SK-N-SH (cell line): ENCODE results near the gene FBXO21. TPM values are rescaled to one million over a fixed set of nuclear protein-coding genes. Genes with fewer than 3 reads are reported as not detected.

Source experiments
- CTCF ChIA-PET: fragments of 300-600, 350-600 bp; formaldehyde crosslinking; extraction: SDS; loops from one replicate; lab custom pipeline; 2021; lab: Yijun Ruan, JAX
- POLR2A ChIA-PET: fragments of 350-600 bp; sonication (Branson Sonifier 250); formaldehyde crosslinking; extraction: SDS; loops from one replicate; lab custom pipeline; 2020; ENCODE audit warnings: antibody characterized with exemption, inconsistent platforms; lab: Yijun Ruan, JAX
- DNase-seq: peaks from one replicate; pipeline ENCODE4 v3.0.0; 2012
- H2AFZ ChIP-seq: fragments of 200-600 bp; sonication (generic); 2 replicates; pipeline ENCODE4 v1.8.1; 2016; ENCODE audit warnings: antibody characterized with exemption, mild to moderate bottlenecking, low read depth
- H3F3A ChIP-seq: fragments of 200-600 bp; sonication (generic); replicated peaks from 2 replicates; pipeline ENCODE3; 2016; ENCODE audit warnings: antibody characterized with exemption, mild to moderate bottlenecking; ENCODE audit not compliant: insufficient read depth
- H3K27ac ChIP-seq, 2 experiments: fragments of 200-500 bp in 1 of 2; fragments of 200-600 bp in 1 of 2; sonication (Bioruptor generic) in 1 of 2; sonication (generic), shearing (Covaris generic) in 1 of 2; 2 replicates each; pipeline versions ENCODE4 v1.5.1 to v1.6.1; 2014 to 2016; ENCODE audit warnings: low read depth in 2 of 2, inconsistent platforms in 1 of 2, low read length in 1 of 2, mild to moderate bottlenecking in 1 of 2, mixed read lengths in 1 of 2
- H3K27me3 ChIP-seq: fragments of 200-600 bp; sonication (generic), shearing (Covaris generic); 2 replicates; pipeline ENCODE4 v1.6.1; 2016; ENCODE audit warnings: mixed run types; ENCODE audit not compliant: insufficient read depth
- H3K36me3 ChIP-seq, 2 experiments: fragments of 200-500 bp in 1 of 2; fragments of 200-600 bp in 1 of 2; sonication (Bioruptor generic) in 1 of 2; sonication (generic) in 1 of 2; replicated peaks in 1 of 2; 2 replicates each; pipeline versions ENCODE3 to v1.5.1; 2014 to 2016; ENCODE audit warnings: low read length in 1 of 2, mild to moderate bottlenecking in 1 of 2; ENCODE audit not compliant: insufficient read depth in 2 of 2, control insufficient read depth in 1 of 2
- H3K4me1 ChIP-seq, 2 experiments: fragments of 200-500 bp in 1 of 2; fragments of 200-600 bp in 1 of 2; sonication (Bioruptor generic) in 1 of 2; sonication (generic), shearing (Covaris generic) in 1 of 2; 2 replicates each; pipeline versions ENCODE4 v1.5.1 to v1.6.1; 2014 to 2016; ENCODE audit warnings: low read depth in 1 of 2, low read length in 1 of 2, mixed run types in 1 of 2; ENCODE audit not compliant: insufficient read depth in 2 of 2, control insufficient read depth in 1 of 2
- H3K4me2 ChIP-seq: fragments of 200-600 bp; sonication (generic), shearing (Covaris generic); 2 replicates; pipeline ENCODE4 v1.6.1; 2017; ENCODE audit warnings: mixed run types
- H3K4me3 ChIP-seq, 2 experiments: fragments of 200-500 bp in 1 of 2; fragments of 200-600 bp in 1 of 2; sonication (Bioruptor generic) in 1 of 2; sonication (generic), shearing (Covaris generic) in 1 of 2; 2 replicates each; pipeline versions ENCODE4 v1.5.1 to v1.8.1; 2014 to 2016; ENCODE audit warnings: low read depth in 2 of 2, inconsistent platforms in 1 of 2, low read length in 1 of 2, mild to moderate bottlenecking in 1 of 2, mixed read lengths in 1 of 2, moderate library complexity in 1 of 2
- H3K79me2 ChIP-seq: fragments of 200-600 bp; sonication (generic); 2 replicates; pipeline ENCODE4 v1.8.1; 2017; ENCODE audit warnings: mild to moderate bottlenecking; ENCODE audit not compliant: insufficient read depth
- H3K9ac ChIP-seq: fragments of 200-600 bp; sonication (generic); 2 replicates; pipeline ENCODE4 v1.6.1; 2017; ENCODE audit warnings: mixed run types
- H3K9me2 ChIP-seq: fragments of 200-600 bp; sonication (generic); 2 replicates; pipeline ENCODE4 v1.6.1; 2017; ENCODE audit warnings: mixed run types
- H3K9me3 ChIP-seq: fragments of 200-600 bp; sonication (generic); 2 replicates; pipeline ENCODE4 v1.6.1; 2017; ENCODE audit warnings: mixed run types, mild to moderate bottlenecking, moderate library complexity
- H4K20me1 ChIP-seq: fragments of 200-600 bp; sonication (generic); 2 replicates; pipeline ENCODE4 v1.6.1; 2017; ENCODE audit warnings: mild to moderate bottlenecking, mixed run types; ENCODE audit not compliant: insufficient read depth
- CHD2 ChIP-seq: fragments of 150-350 bp; IDR thresholded peaks from 2 replicates; pipeline ENCODE4 v1.6.1; 2018; ENCODE audit warnings: low read length; ENCODE audit not compliant: partially characterized antibody
- GABPA ChIP-seq: IDR thresholded peaks from 2 replicates; pipeline ENCODE4 v1.4.0; 2012; ENCODE audit warnings: low read depth, mild to moderate bottlenecking
- GATA2 ChIP-seq: sonication (generic); formaldehyde crosslinking; IDR thresholded peaks from 2 replicates; pipeline ENCODE4 v1.5.0; 2020; ENCODE audit warnings: mild to moderate bottlenecking, missing genetic modification reagents
- RAD21 ChIP-seq: IDR thresholded peaks from 2 replicates; pipeline ENCODE4 v1.6.1; 2012; ENCODE audit warnings: mild to moderate bottlenecking, low read length
- RCOR1 ChIP-seq: fragments of 150-350 bp; IDR thresholded peaks from 2 replicates; pipeline ENCODE4 v1.6.1; 2017; ENCODE audit warnings: antibody characterized with exemption, low read length
- SIN3A ChIP-seq: IDR thresholded peaks from 2 replicates; pipeline ENCODE4 v1.6.1; 2012; ENCODE audit warnings: low read depth, mild to moderate bottlenecking, low read length, moderate library complexity, borderline replicate concordance
- WGBS: methylation state at CpG from one replicate; pipeline ENCODE4 v1.1.6; 2017; ENCODE audit warnings: low lambda C conversion rate; 5-methylcytosine and 5-hydroxymethylcytosine counted together
- polyA plus RNA-seq, 3 experiments: library from polyadenylated mRNA; depleted of rRNA; stranded (reverse); fragments of >200 nt; gene quantifications; 2 replicates each; pipeline ENCODE4 v1.2.3, GENCODE V29; 2012
- TF ChIP-seq, protein P1 (sequence below): IDR thresholded peaks from 2 replicates; pipeline ENCODE4 v1.4.0; 2012; ENCODE audit warnings: low read depth, borderline replicate concordance

The FBXO21 gene
- polyA plus RNA-seq, 1 of the 3 experiments (the other 2 are of a cell fraction) = 44.2 TPM

DNA sequence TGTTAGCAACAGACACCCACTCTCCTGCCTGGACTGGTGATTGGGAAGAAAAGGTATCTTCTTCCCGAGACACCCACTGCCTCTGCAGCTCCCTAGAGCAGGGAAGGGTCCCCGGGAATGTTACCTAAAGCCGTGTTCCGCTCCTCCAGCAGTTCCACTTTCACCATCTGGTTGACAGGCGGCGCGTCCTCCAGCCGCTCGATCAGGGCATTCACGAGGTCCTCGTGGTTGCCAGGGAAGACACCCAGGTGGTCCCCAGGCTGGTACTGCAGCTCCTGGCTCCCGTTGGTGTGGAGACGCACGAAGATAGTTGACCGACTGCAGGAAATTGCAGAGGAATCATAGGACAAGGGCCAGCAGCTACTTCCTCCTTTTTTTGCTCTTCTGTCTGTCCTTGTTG lies 44.2 kb upstream of the FBXO21 start (continued):
- TF ChIP-seq GABPA (no peak), CHD2 (no peak), SIN3A (no peak)

DNA sequence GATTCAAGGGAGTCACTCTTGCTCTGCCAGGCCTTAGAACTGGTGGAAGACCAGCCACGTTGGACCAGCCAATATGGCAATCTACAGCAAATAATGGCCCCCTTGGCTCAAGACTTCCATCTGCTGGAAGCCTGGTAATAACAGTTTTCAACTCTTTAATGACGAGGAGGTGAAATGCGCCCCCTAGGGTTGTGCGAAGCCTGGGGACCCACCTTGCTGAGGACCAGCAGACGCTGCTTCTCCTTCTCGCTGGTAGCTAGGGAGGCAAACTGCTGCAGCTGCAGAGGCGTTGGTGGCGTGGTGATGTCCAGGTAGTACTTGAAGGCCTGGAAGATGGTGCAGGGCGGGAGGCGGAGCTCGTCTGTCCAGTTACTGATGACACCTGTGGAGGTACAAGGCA lies 41.5 kb upstream of the FBXO21 start:
- ChIA-PET CTCF (interaction anchor here (0.7 to 7.9 kb wide), 10 partner anchors 12 to 829 kb away, joined by 3 to 87 read pairs (median 4); partner anchors contain the start of gene WSB2), POLR2A (no interaction called here)
- DNase-seq = no peak
- Histone ChIP-seq H3K9me3 (no peaks in the 10 kb centered on the region), H3K79me2 (no peaks in the 10 kb centered on the region), H3F3A (no peaks in the 10 kb centered on the region), H3K9me2 (no peaks in the 10 kb centered on the region), H3K4me3 (no peak overlapping the region), H3K9ac (no peak overlapping the region), H3K4me2 (no peak overlapping the region), H3K36me3 (no peaks in the 10 kb centered on the region), H3K27ac (no peak overlapping the region), H4K20me1 (no peaks in the 10 kb centered on the region), H3K4me1 (no peaks in the 10 kb centered on the region), H2AFZ (no peak overlapping the region), H3K27me3 (no peaks in the 10 kb centered on the region)
- TF ChIP-seq GABPA = no peak
- 66% methylated on average over 8 of the region's 11 CpGs for WGBS

DNA sequence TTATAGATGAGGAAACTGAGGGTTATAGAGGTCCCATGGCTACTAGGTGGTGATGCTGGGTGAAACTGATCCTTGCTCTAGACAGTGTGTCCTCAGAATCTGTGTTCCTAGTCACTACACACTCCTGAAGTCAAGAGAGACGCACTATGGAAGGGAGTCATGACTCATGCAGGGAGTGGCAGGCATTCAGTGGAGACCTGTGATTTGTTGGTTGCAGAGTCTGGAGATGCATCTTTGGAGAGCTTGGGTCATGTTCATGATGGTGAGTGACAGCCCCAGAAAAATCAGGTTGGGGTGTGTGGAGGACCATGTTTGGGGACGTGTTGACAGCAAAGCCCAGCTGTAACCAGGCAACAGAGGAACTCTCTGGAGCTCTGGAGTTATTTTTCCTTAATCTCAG lies 38.0 kb upstream of the FBXO21 start:
- POLR2A ChIA-PET = no interaction called here
- no peak overlapping the region for H3K9ac ChIP-seq
- WGBS = 49% methylated on average over 2 of the region's 2 CpGs
- no peak for DNase-seq
- no peak overlapping the region for H3K27ac ChIP-seq
- H3K4me1 ChIP-seq = no peaks in the 10 kb centered on the region
- no peaks in the 10 kb centered on the region for H3K27me3 ChIP-seq
- H3K36me3 ChIP-seq = no peaks in the 10 kb centered on the region
- no peak overlapping the region for H2AFZ ChIP-seq
- no peaks in the 10 kb centered on the region for H4K20me1 ChIP-seq
- no peak for TF ChIP-seq RCOR1
- TF ChIP-seq GATA2 (CRISPR knock-in tag) = no peak
- TF ChIP-seq, protein P1, sequence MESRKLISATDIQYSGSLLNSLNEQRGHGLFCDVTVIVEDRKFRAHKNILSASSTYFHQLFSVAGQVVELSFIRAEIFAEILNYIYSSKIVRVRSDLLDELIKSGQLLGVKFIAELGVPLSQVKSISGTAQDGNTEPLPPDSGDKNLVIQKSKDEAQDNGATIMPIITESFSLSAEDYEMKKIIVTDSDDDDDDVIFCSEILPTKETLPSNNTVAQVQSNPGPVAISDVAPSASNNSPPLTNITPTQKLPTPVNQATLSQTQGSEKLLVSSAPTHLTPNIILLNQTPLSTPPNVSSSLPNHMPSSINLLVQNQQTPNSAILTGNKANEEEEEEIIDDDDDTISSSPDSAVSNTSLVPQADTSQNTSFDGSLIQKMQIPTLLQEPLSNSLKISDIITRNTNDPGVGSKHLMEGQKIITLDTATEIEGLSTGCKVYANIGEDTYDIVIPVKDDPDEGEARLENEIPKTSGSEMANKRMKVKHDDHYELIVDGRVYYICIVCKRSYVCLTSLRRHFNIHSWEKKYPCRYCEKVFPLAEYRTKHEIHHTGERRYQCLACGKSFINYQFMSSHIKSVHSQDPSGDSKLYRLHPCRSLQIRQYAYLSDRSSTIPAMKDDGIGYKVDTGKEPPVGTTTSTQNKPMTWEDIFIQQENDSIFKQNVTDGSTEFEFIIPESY = no peak
- TF ChIP-seq SIN3A = no peak
- no peak for TF ChIP-seq RAD21
- TF ChIP-seq, all 33 proteins: peak for 0
- H3K4me2 ChIP-seq = no peak overlapping the region
- no peaks in the 10 kb centered on the region for H3F3A ChIP-seq
- H3K4me3 ChIP-seq = no peak overlapping the region
- no peaks in the 10 kb centered on the region for H3K79me2 ChIP-seq
- CTCF ChIA-PET = interaction anchor here (0.6 to 5.2 kb wide), 7 partner anchors 8 to 629 kb away, joined by 3 to 38 read pairs (median 6); no protein-coding TSS in a partner anchor
- no peaks in the 10 kb centered on the region for H3K9me3 ChIP-seq
- H3K9me2 ChIP-seq = no peaks in the 10 kb centered on the region
